Measurements from ENCODE around the gene DDIT4.

DDIT4 gene

GRCh38 chr10:72316748-72317435, 43.2 kb downstream of the DDIT4 start:
- no peak for DNase-seq (ENCODE audit: low spot score)

- peak; percentile 48 for DNase-seq (ENCODE audit: low spot score)
Measured at GRCh38 chr10:72318418-72319262, 44.9 kb downstream of the DDIT4 start.

GRCh38 chr10:72319416-72320254, 45.9 kb downstream of the DDIT4 start:
- DNase-seq (ENCODE audit: low spot score) = peak; percentile 98

GRCh38 chr10:72320676-72321247, 47.0 kb downstream of the DDIT4 start:
- DNase-seq (ENCODE audit: low spot score) = peak; percentile 99

- DNase-seq (ENCODE audit: low spot score) = no peak
Measured at GRCh38 chr10:72321248-72322029, 47.7 kb downstream of the DDIT4 start.

GRCh38 chr10:72322030-72322279, 48.2 kb downstream of the DDIT4 start:
- peak; percentile 46 for DNase-seq (ENCODE audit: low spot score)

- peak; percentile 60 for DNase-seq (ENCODE audit: low spot score)
Measured at GRCh38 chr10:72322280-72323058, 48.7 kb downstream of the DDIT4 start.

GRCh38 chr10:72323108-72323749, 49.5 kb downstream of the DDIT4 start:
- no peak for DNase-seq (ENCODE audit: low spot score)

GRCh38 chr10:72323771-72324191, 50.1 kb downstream of the DDIT4 start:
- DNase-seq (ENCODE audit: low spot score) = no peak
